OCI-LY7 (cell line): ENCODE results near the gene ANP32E. TPM values are rescaled to one million over a fixed set of nuclear protein-coding genes. Genes with fewer than 3 reads are reported as not detected.

Experiments used
- Bru-seq: library from RNA; stranded (reverse); fragments of 400-500 nt; gene quantifications from one replicate; lab custom pipeline; 2021; lab: Mats Ljungman, UMichigan
- BruChase-seq, 2 experiments: library from RNA; stranded (reverse); fragments of 400-500 nt; gene quantifications; one replicate each; lab custom pipeline; 2021; lab: Mats Ljungman, UMichigan
- BruUV-seq: library from RNA; stranded (reverse); fragments of 400-500 nt; replicated peaks from 2 replicates; lab custom pipeline; 2021; lab: Mats Ljungman, UMichigan
- CTCF ChIA-PET: fragments of 300-600 bp; sonication (Branson Sonifier 250); formaldehyde crosslinking; loops from one replicate; lab custom pipeline; 2022; ENCODE audit warnings: antibody characterized with exemption; ENCODE audit not compliant: unreplicated experiment; lab: Charles Lee
- POLR2A ChIA-PET: fragments of 300-600 bp; sonication (Branson Sonifier 250); formaldehyde crosslinking; loops from one replicate; lab custom pipeline; 2022; ENCODE audit warnings: antibody characterized with exemption; lab: Charles Lee
- DNase-seq: peaks from one replicate; pipeline ENCODE4 v3.0.0-alpha.2; 2015; ENCODE audit warnings: low spot score
- H2AFZ ChIP-seq: fragments of 200-600 bp; sonication (generic), shearing (Covaris generic); 2 replicates; pipeline ENCODE4 v1.6.1; 2014; ENCODE audit warnings: mild to moderate bottlenecking, antibody characterized with exemption, low read length, moderate library complexity
- H3K27ac ChIP-seq: fragments of 200-600 bp; sonication (generic); 2 replicates; pipeline ENCODE4 v1.5.1; 2014; ENCODE audit warnings: mixed run types, low read depth, mild to moderate bottlenecking, moderate library complexity, low read length, inconsistent platforms; ENCODE audit not compliant: poor library complexity, severe bottlenecking
- H3K36me3 ChIP-seq: fragments of 200-600 bp; sonication (generic); 2 replicates; pipeline ENCODE4 v1.6.1; 2014; ENCODE audit warnings: mild to moderate bottlenecking, antibody characterized with exemption, low read length, moderate library complexity, mixed read lengths; ENCODE audit not compliant: insufficient read depth
- H3K4me1 ChIP-seq: fragments of 200-600 bp; sonication (generic); 2 replicates; pipeline ENCODE4 v1.5.1; 2014; ENCODE audit warnings: mild to moderate bottlenecking, low read length; ENCODE audit not compliant: insufficient read depth, poor library complexity, severe bottlenecking
- H3K4me2 ChIP-seq: fragments of 200-600 bp; sonication (generic); 2 replicates; pipeline ENCODE4 v1.6.1; 2014; ENCODE audit warnings: mild to moderate bottlenecking, low read length
- H3K4me3 ChIP-seq: fragments of 200-600 bp; sonication (generic); 2 replicates; pipeline ENCODE4 v1.5.1; 2014; ENCODE audit warnings: mild to moderate bottlenecking, low read depth, low read length; ENCODE audit not compliant: poor library complexity, severe bottlenecking
- H3K79me2 ChIP-seq: fragments of 200-600 bp; sonication (generic); 2 replicates; pipeline ENCODE4 v1.6.1; 2016; ENCODE audit warnings: low read depth, mild to moderate bottlenecking, low read length, moderate library complexity, mixed read lengths; ENCODE audit not compliant: insufficient read depth
- H3K9me2 ChIP-seq: fragments of 200-600 bp; sonication (generic); 2 replicates; pipeline ENCODE4 v1.6.1; 2016; ENCODE audit warnings: mild to moderate bottlenecking, low read length, mixed read lengths; ENCODE audit not compliant: insufficient read depth
- H3K9me3 ChIP-seq: fragments of 200-600 bp; sonication (generic); 2 replicates; pipeline ENCODE4 v1.6.1; 2014; ENCODE audit warnings: mild to moderate bottlenecking, mixed run types, low read length, mixed read lengths
- H4K20me1 ChIP-seq: fragments of 200-600 bp; sonication (generic); 2 replicates; pipeline ENCODE4 v1.6.1; 2014; ENCODE audit warnings: mild to moderate bottlenecking, antibody characterized with exemption, low read length, moderate library complexity, mixed read lengths; ENCODE audit not compliant: insufficient read depth
- CTCF ChIP-seq: fragments of 200-600 bp; sonication (generic); conservative IDR thresholded peaks from 2 replicates; pipeline ENCODE4 v1.5.1; 2014; ENCODE audit warnings: mild to moderate bottlenecking, antibody characterized with exemption, low read length, moderate library complexity, mixed read lengths
- EZH2phosphoT487 ChIP-seq: fragments of 200-600 bp; sonication (generic); IDR thresholded peaks from 2 replicates; pipeline ENCODE4 v1.6.1; 2018; ENCODE audit warnings: low read depth, borderline replicate concordance, mild to moderate bottlenecking, mixed run types, antibody characterized with exemption, low read length, moderate library complexity, mixed read lengths
- intact Hi-C: fragments of 100-400 bp; cut with micrococcal nuclease; formaldehyde crosslinking; loops from one replicate; pipeline ENCODE4 v1.10.0; 2022; ENCODE audit not compliant: unreplicated experiment
- long read RNA-seq: library from polyadenylated mRNA; stranded (forward); transcript quantifications from one replicate; pipeline ENCODE4 v2.0.0, GENCODE V29; 2022
- total RNA-seq, 2 experiments: library from RNA; depleted of rRNA in 1 of 2; stranded (reverse); fragments of >200 nt in 1 of 2; shearing (Covaris generic) in 1 of 2; gene quantifications; 2 replicates each; pipeline ENCODE4 v1.2.3, GENCODE V29; 2014 to 2022

ANP32E gene
- 52.8 and 73.5 TPM in 2 replicates for total RNA-seq (2014; rRNA removed; shearing (Covaris generic))
- 152 and 170 TPM in 2 replicates for total RNA-seq (2022)
- percentile 97 among the genes with signal in this experiment for Bru-seq, nascent RNA
- BruChase-seq, experiment 1, labeled RNA remaining after a 6-hour chase, result percentile 99 among the genes with signal in this experiment
- BruChase-seq, experiment 2, labeled RNA remaining after a 2-hour chase, result percentile 99 among the genes with signal in this experiment
- long read RNA-seq, transcript ANP32E-208 (7 exons, 3,451 nt), result major isoform, 321 of 409 reads
- long read RNA-seq, partial matches to known transcripts, result 7 of 409 reads
- long read RNA-seq, other reads (novel, unspliced or antisense), result 77 of 409 reads

DNA sequence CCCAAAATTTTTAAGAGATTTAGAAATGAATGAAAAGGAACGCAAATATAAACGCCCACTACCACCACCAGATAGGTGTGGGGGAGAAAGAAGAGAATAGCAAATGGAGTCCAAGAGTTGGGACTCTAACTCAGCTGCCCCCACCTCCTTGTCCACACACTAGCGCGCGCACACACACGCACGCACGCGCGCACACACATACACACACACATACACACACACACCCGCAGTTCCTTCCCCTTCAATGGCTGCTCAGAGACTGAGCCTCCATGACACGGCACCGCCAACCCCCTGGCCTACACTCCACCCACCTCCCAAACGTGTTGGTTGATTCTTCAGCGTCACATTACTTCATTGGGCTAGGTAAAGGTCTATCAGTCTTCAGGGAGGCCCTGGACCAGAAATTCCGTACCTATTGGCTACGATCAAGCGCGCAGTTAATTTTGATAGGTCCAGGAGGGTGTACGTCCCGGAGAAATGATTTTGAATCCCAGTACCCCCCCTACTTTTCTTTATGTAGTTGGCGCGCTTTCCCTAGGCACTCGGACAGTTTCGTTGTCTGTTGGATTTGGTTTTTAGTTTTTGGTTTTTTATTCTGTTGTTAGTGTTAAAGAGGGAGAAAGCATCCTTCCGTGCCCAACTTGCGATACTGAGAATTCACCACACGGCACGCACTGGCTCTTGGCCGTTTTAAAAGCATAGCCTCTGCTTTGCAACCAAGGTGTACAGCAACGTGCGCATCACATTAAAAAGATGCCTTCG is at the start of gene ANP32E:
Gene ANP32E, minus strand, starts transcription at position 261 of the 762 bp plus-strand sequence. CDS start 326 bp downstream, outside the sequence.
- TSS peak; percentile 85 for BruUV-seq
- Histone ChIP-seq H3K79me2 (peaks cover 49% of the 10 kb centered on the region), H3K36me3 (peaks cover 26% of the 10 kb centered on the region), H3K9me2 (no peaks in the 10 kb centered on the region), H3K9me3 (no peaks in the 10 kb centered on the region), H2AFZ (peak within 1 kb of the TSS; percentile 72), H3K27ac (peak within 1 kb of the TSS; percentile 95), H4K20me1 (peaks cover 16% of the 10 kb centered on the region), H3K4me2 (peak within 1 kb of the TSS; percentile 97), H3K4me1 (peaks cover 21% of the 10 kb centered on the region), H3K4me3 (peak within 1 kb of the TSS; percentile 96)
- DNase-seq, result peak; percentile 99
- intact Hi-C loops, result loop anchor here (1.0 to 2.0 kb wide), 2 partner anchors 33 to 75 kb away; partner anchors contain the start of gene APH1A
- ChIA-PET POLR2A (interaction anchor here (0.6 to 1.1 kb wide), 4 partner anchors 13 to 43 kb away, joined by 3 to 5 read pairs (median 3); partner anchors contain the start of gene APH1A), CTCF (no interaction called here)
- peak; percentile 67 for TF ChIP-seq CTCF
- no peak for TF ChIP-seq EZH2phosphoT487

GRCh38 chr1:150283260-150283659 is 47.3 kb upstream of the ANP32E start:
- no peak overlapping the region for H3K27ac ChIP-seq
- CTCF ChIA-PET, result no interaction called here
- no peaks in the 10 kb centered on the region for H4K20me1 ChIP-seq
- peaks cover 7% of the 10 kb centered on the region for H3K4me1 ChIP-seq
- BruUV-seq, result no TSS peak
- intact Hi-C loops, result no loop called here
- no peaks in the 10 kb centered on the region for H3K36me3 ChIP-seq
- no peaks in the 10 kb centered on the region for H3K79me2 ChIP-seq
- H3K9me2 ChIP-seq, result no peaks in the 10 kb centered on the region
- no peak for DNase-seq
- TF ChIP-seq EZH2phosphoT487 (no peak), CTCF (no peak)
- H3K9me3 ChIP-seq, result no peaks in the 10 kb centered on the region
- H3K4me3 ChIP-seq, result no peak overlapping the region
- no peak overlapping the region for H2AFZ ChIP-seq
- no peak overlapping the region for H3K4me2 ChIP-seq
- POLR2A ChIA-PET, result no interaction called here
